Fibroblast of the aortic adventitia (primary cell): ENCODE results near the gene HOXD13. TPM values are rescaled to one million over a fixed set of nuclear protein-coding genes. Genes with fewer than 3 reads are reported as not detected.

Source experiments
- DNase-seq: peaks from one replicate; pipeline ENCODE4 v3.0.0-alpha.2; 2010; ENCODE audit warnings: low read depth
- H3K4me3 ChIP-seq: 2 replicates; pipeline ENCODE4 v1.5.1; 2011; ENCODE audit warnings: low read depth, mild to moderate bottlenecking, control low read depth, low read length, moderate library complexity
- total RNA-seq: library from RNA; depleted of rRNA; stranded (reverse); fragments of >200 nt; gene quantifications from 2 replicates; pipeline ENCODE4 v1.2.3, GENCODE V29; 2012; ENCODE audit warnings: low replicate concordance
- TF ChIP-seq, protein P1 (sequence below): IDR thresholded peaks from 2 replicates; pipeline ENCODE4 v1.5.1; 2011; ENCODE audit warnings: mild to moderate bottlenecking, low read length, control low read depth, inconsistent platforms; ENCODE audit not compliant: insufficient read depth

Gene HOXD13
- total RNA-seq, 1 donor, result not detected

DNA sequence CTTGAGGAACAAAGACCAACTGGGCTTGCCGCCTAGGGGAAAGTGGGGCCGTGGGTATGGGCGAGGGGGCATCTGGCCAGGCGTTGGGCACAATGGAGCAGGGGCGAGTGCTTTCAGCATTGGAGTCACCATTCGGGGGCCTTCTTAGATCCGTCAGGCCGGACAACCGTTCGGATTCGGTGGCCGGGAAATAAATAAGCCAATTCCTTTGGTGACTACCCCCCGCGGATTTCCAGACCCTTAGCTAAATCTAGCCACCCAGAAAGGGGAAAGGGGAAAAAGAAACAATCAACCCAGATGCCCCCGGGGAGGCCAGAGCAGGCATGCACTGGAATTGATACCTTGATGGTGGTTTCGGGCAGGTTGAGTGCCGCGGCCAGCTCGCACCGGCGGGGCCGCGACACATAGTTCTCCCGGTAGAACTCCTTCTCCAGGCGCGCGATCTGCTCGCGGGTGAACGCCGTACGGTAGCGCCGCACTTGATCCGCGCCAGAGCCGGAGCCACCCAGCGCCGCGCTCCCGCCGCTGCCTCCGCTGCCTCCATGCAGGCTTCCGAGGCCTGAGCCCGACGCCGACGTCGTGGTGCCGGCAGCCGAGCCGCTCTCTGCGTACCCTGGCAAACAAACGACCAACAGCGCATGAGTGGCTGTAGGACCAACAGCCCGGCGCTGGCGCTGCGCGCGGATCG lies 10.5 kb upstream of the HOXD13 start:
- no peak for DNase-seq
- H3K4me3 ChIP-seq, result no peak overlapping the region
- TF ChIP-seq, protein P1, sequence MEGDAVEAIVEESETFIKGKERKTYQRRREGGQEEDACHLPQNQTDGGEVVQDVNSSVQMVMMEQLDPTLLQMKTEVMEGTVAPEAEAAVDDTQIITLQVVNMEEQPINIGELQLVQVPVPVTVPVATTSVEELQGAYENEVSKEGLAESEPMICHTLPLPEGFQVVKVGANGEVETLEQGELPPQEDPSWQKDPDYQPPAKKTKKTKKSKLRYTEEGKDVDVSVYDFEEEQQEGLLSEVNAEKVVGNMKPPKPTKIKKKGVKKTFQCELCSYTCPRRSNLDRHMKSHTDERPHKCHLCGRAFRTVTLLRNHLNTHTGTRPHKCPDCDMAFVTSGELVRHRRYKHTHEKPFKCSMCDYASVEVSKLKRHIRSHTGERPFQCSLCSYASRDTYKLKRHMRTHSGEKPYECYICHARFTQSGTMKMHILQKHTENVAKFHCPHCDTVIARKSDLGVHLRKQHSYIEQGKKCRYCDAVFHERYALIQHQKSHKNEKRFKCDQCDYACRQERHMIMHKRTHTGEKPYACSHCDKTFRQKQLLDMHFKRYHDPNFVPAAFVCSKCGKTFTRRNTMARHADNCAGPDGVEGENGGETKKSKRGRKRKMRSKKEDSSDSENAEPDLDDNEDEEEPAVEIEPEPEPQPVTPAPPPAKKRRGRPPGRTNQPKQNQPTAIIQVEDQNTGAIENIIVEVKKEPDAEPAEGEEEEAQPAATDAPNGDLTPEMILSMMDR, result no peak

DNA sequence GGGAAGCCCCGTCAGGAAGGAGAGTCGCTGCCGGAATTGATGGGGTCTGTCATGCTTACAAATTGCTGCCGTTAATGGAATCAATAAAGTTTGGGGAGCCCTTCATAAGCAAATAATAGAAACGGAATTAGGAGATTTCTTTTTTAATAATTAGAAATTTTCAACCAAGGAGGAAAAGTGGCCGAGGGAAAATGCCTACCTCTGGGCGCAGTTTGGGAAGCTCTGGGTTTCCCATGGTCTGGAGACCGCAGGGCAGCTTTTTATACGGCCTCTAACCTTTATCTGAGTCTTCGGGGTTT lies 10.0 kb upstream of the HOXD13 start:
- TF ChIP-seq, protein P1, result no peak
- DNase-seq, result no peak
- H3K4me3 ChIP-seq, result no peak overlapping the region

DNA sequence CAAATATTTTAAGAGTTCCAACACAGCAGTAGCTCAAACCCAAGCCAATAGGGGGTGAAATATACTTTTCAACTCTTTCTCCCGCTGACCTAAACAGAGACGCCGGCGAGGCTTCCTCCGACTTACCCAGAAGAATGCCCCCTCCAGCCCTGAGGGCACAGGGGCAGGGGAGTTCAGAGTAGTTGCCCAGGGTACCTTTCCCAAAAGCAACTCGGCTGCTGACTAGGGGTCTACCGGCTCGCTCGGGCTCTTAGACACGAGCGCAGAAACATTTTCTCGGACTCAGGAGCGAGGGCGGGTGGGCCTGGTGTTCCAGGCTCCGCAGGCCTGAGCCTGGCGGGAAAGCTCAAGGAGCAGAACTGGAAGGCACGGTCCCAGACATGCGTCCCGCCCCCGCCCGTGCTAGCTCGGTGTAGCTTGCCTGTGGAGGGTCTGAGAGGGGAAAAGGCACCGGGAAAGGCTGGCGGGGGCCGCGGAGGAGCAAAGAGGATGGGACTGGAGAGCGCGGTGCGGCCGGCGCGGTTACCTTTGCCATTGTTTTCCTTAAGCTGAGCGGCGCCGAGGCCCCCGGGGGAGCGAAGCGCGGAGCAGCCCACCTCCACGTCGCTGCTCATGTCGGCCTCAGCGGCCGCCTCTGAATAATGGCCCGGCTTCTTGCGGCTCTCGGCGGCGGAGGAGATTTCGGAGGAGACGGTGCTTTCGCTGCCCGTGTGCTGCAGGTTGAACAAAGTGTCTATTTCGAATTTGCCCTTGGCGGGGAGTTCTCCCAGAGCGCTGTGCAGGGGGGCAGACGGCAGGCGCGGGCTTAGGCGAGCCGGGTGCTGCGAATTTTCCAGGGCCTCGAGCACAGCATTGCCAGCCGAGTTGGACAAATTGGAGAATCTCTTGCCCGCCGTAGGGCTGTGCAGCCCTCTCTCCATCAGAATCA lies 9.4 kb upstream of the HOXD13 start:
- TF ChIP-seq, protein P1, result no peak
- no peak for DNase-seq
- no peak overlapping the region for H3K4me3 ChIP-seq

DNA sequence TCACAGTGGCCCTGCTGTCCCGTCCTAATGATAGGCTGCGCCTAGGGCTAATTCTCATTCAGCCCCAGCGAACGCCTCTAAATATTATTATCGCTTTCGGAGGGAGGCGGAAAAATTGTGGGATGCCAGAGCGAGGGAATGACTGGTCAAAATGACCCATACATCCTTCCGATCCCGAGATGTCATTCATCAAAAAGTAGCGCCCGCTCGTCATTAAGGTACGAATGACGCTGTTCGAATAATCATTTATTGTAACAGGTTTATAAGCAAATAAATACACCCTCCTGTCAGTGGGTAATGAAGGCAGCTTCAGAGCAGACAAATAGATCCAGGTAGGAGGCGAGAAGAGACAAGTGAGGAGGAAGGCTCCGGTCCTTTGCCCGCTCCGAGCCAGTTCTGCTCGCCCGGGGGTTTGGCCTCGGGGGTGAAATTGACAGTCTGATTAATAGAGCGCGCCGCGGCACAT lies 8.7 kb upstream of the HOXD13 start, which contains the start of gene EVX2:
EVX2 (minus strand) TSS at position 167 of the 466 bp plus-strand sequence. CDS start 186 bp downstream, outside the sequence.
- H3K4me3 ChIP-seq, result no peak within 1 kb of the TSS
- DNase-seq, result no peak
- TF ChIP-seq, protein P1, result no peak

DNA sequence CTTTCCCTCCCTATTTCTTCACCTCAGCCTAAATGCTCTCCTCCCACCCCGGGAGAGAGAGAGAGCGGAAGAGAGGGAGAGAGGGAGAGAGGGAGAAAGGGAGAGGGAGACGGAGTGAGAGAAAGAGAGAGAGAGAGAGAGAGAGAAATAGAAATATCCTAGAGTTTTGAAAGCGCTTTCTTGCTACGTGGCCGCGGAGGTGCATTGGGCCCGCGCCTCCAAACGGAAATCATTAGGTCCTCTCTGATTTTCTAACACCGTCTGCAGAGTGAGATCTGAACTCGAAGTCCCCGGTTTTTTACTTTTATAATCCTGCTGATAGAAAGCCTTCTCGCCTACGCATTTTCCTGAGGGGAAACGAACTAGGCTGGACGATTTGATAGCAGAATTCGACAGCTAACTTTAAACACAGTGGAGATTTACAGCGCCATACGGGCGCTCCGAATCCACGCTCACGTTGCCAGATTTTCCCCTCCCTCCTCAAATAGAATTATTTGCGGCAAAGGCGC lies 7.9 kb upstream of the HOXD13 start:
- DNase-seq, result no peak
- H3K4me3 ChIP-seq, result no peak overlapping the region
- TF ChIP-seq, protein P1, result no peak

DNA sequence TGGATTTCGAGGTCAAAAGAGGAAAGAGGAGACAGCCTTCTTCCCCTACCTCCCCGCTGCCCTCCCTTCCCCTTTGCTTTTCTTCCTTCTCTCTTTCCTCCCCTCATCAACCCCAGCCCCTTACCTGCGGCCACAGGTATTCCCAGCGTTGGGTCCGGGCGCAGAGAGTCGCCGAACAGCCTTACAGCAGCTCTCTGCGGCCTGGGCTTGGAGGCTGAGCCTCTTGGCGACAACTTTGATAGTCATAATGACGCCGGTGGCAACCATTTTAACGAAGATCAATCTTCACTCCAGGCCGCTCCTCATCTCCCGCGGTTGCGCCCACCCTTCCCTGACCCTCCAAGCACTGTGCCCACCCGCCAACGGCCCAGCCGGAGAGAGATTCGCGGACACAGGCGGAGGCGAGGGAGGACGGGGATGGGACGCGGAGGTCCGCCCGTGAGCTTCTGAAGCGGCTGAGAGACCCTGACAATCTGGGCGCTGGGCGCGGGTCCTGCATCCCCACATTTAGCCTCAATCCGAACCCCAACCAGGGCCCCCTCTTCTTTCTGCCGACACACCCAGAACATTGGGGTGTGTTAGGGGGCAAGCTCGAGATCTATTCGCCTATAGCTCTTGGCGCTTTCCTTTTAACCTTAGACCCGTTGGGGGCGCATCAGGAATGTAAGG lies 7.3 kb upstream of the HOXD13 start:
- TF ChIP-seq, protein P1, result no peak
- no peak overlapping the region for H3K4me3 ChIP-seq
- no peak for DNase-seq
